ENCODE measurements around the gene SYT14. TPM values are rescaled to one million over a fixed set of nuclear protein-coding genes. Genes with fewer than 3 reads are reported as not detected.
"Not testable (repeated sequence)": the region's sequence is repeated elsewhere in the genome, so short reads cannot be mapped to it uniquely, and the experiment has no call there.

The SYT14 gene
- total and polyA plus RNA-seq, 2 experiments from 2014 or later = 0.09 to 0.36 TPM

DNA sequence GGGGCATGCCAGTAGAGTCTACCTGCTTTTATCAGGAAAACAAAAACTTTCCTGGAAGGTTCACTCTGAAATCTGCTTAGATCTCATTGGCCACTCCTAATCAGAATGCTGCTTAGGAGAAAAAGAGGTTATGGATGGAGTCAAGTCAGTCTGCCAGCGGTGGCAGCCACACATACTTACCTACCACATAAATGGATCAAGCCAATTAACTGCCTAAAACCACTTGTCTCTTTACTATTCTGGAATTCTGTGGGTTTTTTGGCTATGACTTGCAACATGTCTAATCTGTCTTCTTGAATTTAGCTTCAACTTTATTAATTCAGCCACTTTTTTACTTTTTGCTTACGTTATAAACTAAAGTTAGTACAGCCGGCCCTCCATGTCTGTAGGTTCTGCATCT is 154.3 kb downstream of the SYT14 start:
- Histone ChIP-seq H3K9me3 (ENCODE audit: low read depth) (no peaks in the 10 kb centered on the region), H3K4me3 (no peak overlapping the region), H3K27ac (no peak overlapping the region), H3K36me3 (no peaks in the 10 kb centered on the region), H3K4me1 (ENCODE audit: low read depth) (no peaks in the 10 kb centered on the region), H3K27me3 (no peaks in the 10 kb centered on the region)
- no peak for TF ChIP-seq CTCF (IDR thresholded peaks at IDR 0.05; ENCODE audit: low read depth, low read length)
- no peak for DNase-seq (ENCODE audit: low read depth in 1 of 2, low spot score in 1 of 2)

DNA sequence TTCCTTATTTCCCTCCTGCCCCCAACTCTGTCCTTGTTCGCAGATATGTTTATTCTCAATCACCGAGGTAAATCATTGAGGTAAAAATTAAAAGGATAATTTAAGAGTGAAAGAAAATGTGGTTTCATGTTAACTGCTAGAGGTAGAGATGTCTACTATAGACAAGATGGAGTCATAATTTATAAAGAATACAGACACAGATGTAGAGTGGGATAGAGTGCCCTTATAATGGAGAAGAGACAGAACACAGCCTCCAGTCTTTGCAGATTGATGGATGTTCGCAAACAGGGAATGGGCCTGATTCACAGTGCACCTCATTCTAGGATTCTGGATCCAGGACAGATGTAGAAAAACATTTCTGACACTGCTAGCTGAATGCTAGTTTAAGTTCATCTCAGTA is 155.4 kb downstream of the SYT14 start:
- no peaks in the 10 kb centered on the region for H3K4me1 ChIP-seq (ENCODE audit: low read depth)
- DNase-seq (ENCODE audit: low read depth in 1 of 2, low spot score in 1 of 2) = no peak
- TF ChIP-seq CTCF (IDR thresholded peaks at IDR 0.05; ENCODE audit: low read depth, low read length) = no peak

DNA sequence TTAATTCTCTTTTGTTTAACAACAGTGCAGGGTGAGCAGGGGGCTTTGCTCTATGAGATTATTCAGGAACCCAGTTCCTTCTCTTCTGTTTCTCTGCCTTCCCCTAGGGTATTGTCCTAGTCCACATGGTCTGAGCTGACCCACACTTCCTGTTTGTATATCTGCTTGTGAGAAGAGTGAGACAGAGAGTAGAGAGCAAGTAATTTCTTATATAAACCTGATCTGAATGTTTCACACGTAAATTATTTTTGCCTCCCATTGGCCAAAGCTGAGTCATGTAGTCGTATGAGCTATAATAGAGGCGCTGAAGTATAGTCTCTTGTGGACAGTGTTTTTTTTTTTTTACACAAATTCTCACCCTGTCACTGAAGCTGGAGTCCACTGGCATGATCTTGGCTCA is 160.3 kb downstream of the SYT14 start:
- no peak for TF ChIP-seq CTCF (IDR thresholded peaks at IDR 0.05; ENCODE audit: low read depth, low read length)

More for the DNA sequence above, 155.4 kb downstream of the SYT14 start:
- Histone ChIP-seq H3K27me3 (no peaks in the 10 kb centered on the region), H3K36me3 (no peaks in the 10 kb centered on the region), H3K9me3 (ENCODE audit: low read depth) (no peaks in the 10 kb centered on the region), H3K4me3 (no peak overlapping the region), H3K27ac (no peak overlapping the region)

GRCh38 chr1:210099921-210100320 is 161.9 kb downstream of the SYT14 start:
- Histone ChIP-seq H3K36me3 (no peaks in the 10 kb centered on the region), H3K27ac (no peak overlapping the region), H3K9me3 (ENCODE audit: low read depth) (no peaks in the 10 kb centered on the region), H3K4me3 (no peak overlapping the region), H3K4me1 (ENCODE audit: low read depth) (no peaks in the 10 kb centered on the region), H3K27me3 (no peaks in the 10 kb centered on the region)
- DNase-seq (ENCODE audit: low read depth in 1 of 2, low spot score in 1 of 2) = no peak
- TF ChIP-seq CTCF (IDR thresholded peaks at IDR 0.05; ENCODE audit: low read depth, low read length) = no peak

More for the DNA sequence above, 160.3 kb downstream of the SYT14 start:
- Histone ChIP-seq H3K36me3 (no peaks in the 10 kb centered on the region), H3K4me3 (no peak overlapping the region), H3K4me1 (ENCODE audit: low read depth) (no peaks in the 10 kb centered on the region), H3K27ac (no peak overlapping the region), H3K9me3 (ENCODE audit: low read depth) (no peaks in the 10 kb centered on the region), H3K27me3 (no peaks in the 10 kb centered on the region)
- no peak for DNase-seq (ENCODE audit: low read depth in 1 of 2, low spot score in 1 of 2)

- Histone ChIP-seq H3K4me1 (ENCODE audit: low read depth) (no peaks in the 10 kb centered on the region), H3K36me3 (no peaks in the 10 kb centered on the region), H3K9me3 (ENCODE audit: low read depth) (no peaks in the 10 kb centered on the region), H3K27ac (no peak overlapping the region), H3K4me3 (no peak overlapping the region), H3K27me3 (no peaks in the 10 kb centered on the region)
- no peak for TF ChIP-seq CTCF (IDR thresholded peaks at IDR 0.05; ENCODE audit: low read depth, low read length)
- no peak for DNase-seq (ENCODE audit: low read depth in 1 of 2, low spot score in 1 of 2)
Measured at GRCh38 chr1:210104103-210104502, 166.1 kb downstream of the SYT14 start.

- not testable (repeated sequence) for H3K4me3 ChIP-seq; DNase-seq (ENCODE audit: low read depth in 1 of 2, low spot score in 1 of 2); H3K27me3 ChIP-seq; H3K36me3 ChIP-seq; H3K4me1 ChIP-seq (ENCODE audit: low read depth); H3K27ac ChIP-seq; H3K9me3 ChIP-seq (ENCODE audit: low read depth)
Measured at GRCh38 chr1:210112906-210113305, 174.9 kb downstream of the SYT14 start.
